HepG2 (cell line): ENCODE data around the gene PAFAH1B2. TPM values are rescaled to one million over a fixed set of nuclear protein-coding genes. Genes with fewer than 3 reads are reported as not detected.

Source experiments
- CCDC6 ChIP-seq: sonication (generic); formaldehyde crosslinking; IDR thresholded peaks from 2 replicates; pipeline ENCODE4 v1.8.1; 2022; ENCODE audit warnings: mild to moderate bottlenecking, missing genetic modification reagents, moderate library complexity
- EZH2 ChIP-seq: conservative IDR thresholded peaks from 2 replicates; pipeline ENCODE4 v1.6.1; 2012; ENCODE audit warnings: mild to moderate bottlenecking, low read depth, low read length, moderate library complexity
- NFIB ChIP-seq: sonication (generic); formaldehyde crosslinking; IDR thresholded peaks from 2 replicates; pipeline ENCODE4 v1.9.0; 2021; ENCODE audit warnings: missing genetic modification reagents, mild to moderate bottlenecking, borderline replicate concordance
- RARA ChIP-seq: IDR thresholded peaks from 2 replicates; pipeline ENCODE4 v1.6.1; 2016; ENCODE audit warnings: missing genetic modification reagents, missing compliant biosample characterization
- SRSF4 ChIP-seq: fragments of 200-400 bp; formaldehyde crosslinking; IDR thresholded peaks from one replicate; pipeline ENCODE4 v1.6.1; 2018; ENCODE audit warnings: mild to moderate bottlenecking, low read depth, low read length, moderate library complexity; ENCODE audit not compliant: poor library complexity, severe bottlenecking
- TRIM22 ChIP-seq: fragments of 450-650 bp; IDR thresholded peaks from 2 replicates; pipeline ENCODE4 v1.6.1; 2017
- USF2 ChIP-seq, 2 experiments: sonication (generic) in 1 of 2; formaldehyde crosslinking in 1 of 2; IDR thresholded peaks; 2 replicates each; pipeline versions ENCODE4 v1.5.1 to v1.6.1; 2011 to 2020; ENCODE audit warnings: borderline replicate concordance in 1 of 2, low read depth in 1 of 2, low read length in 1 of 2, mild to moderate bottlenecking in 1 of 2, missing genetic modification reagents in 1 of 2, moderate library complexity in 1 of 2
- ZKSCAN5 ChIP-seq: sonication (generic); formaldehyde crosslinking; IDR thresholded peaks from 2 replicates; pipeline ENCODE4 v1.5.1; 2020; ENCODE audit warnings: mild to moderate bottlenecking, missing genetic modification reagents
- ZNF326 ChIP-seq: sonication (generic); formaldehyde crosslinking; IDR thresholded peaks from 2 replicates; pipeline ENCODE4 v1.4.0; 2020; ENCODE audit warnings: missing genetic modification reagents, borderline replicate concordance
- ZNF329 ChIP-seq: sonication (generic); formaldehyde crosslinking; IDR thresholded peaks from 2 replicates; pipeline ENCODE4 v1.9.0; 2021; ENCODE audit warnings: low read depth, mild to moderate bottlenecking, missing genetic modification reagents
- ZNF343 ChIP-seq: sonication (generic); formaldehyde crosslinking; IDR thresholded peaks from 2 replicates; pipeline ENCODE4 v1.4.0; 2020; ENCODE audit warnings: mild to moderate bottlenecking, missing genetic modification reagents
- ZNF572 ChIP-seq: sonication (generic); formaldehyde crosslinking; IDR thresholded peaks from 2 replicates; pipeline ENCODE4 v1.5.1; 2020; ENCODE audit warnings: mild to moderate bottlenecking, missing genetic modification reagents
- ZNF879 ChIP-seq: sonication (generic); formaldehyde crosslinking; IDR thresholded peaks from 2 replicates; pipeline ENCODE4 v1.8.1; 2023; ENCODE audit warnings: missing genetic modification reagents
- polyA plus RNA-seq, 8 experiments: library from polyadenylated mRNA; depleted of rRNA in 3 of 8; stranded (reverse) in 7 of 8; unstranded in 1 of 8; fragments of >200 nt; fragmentation: Illumina TruSeq in 4 of 8; extraction: Trizol in 4 of 8; gene quantifications; 2 replicates each; pipeline versions ENCODE4 v1.2.1 to v1.2.3, GENCODE V29; 2011 to 2016; ENCODE audit warnings: low read depth in 4 of 8, missing spikeins in 1 of 8, mixed read lengths in 1 of 8; ENCODE audit not compliant: insufficient read depth in 1 of 8
- total RNA-seq, 5 experiments: library from RNA; depleted of rRNA; stranded (reverse); fragments of >200 nt; fragmentation: Illumina TruSeq; extraction: Trizol; gene quantifications; 2 replicates each; pipeline ENCODE4 v1.2.3, GENCODE V29; 2016; ENCODE audit warnings: low read depth in 1 of 5
- TF ChIP-seq, protein P1 (sequence below): sonication (generic); formaldehyde crosslinking; IDR thresholded peaks from 2 replicates; pipeline ENCODE4 v1.9.0; 2021; ENCODE audit warnings: mild to moderate bottlenecking, missing genetic modification reagents
- TF ChIP-seq, protein P2 (sequence below): sonication (generic); formaldehyde crosslinking; IDR thresholded peaks from 2 replicates; pipeline ENCODE4 v1.4.0; 2020; ENCODE audit warnings: missing genetic modification reagents; ENCODE audit errors: not compliant biosample characterization
- TF ChIP-seq, protein P3 (sequence below): sonication (generic); formaldehyde crosslinking; IDR thresholded peaks from 2 replicates; pipeline ENCODE4 v1.8.1; 2022; ENCODE audit warnings: mild to moderate bottlenecking, missing genetic modification reagents

PAFAH1B2 gene
- total and polyA plus RNA-seq, 2 of the 13 experiments (the other 11 are each of a cell fraction or from before 2014, with no cell fraction given) = 28.8 to 104 TPM

DNA sequence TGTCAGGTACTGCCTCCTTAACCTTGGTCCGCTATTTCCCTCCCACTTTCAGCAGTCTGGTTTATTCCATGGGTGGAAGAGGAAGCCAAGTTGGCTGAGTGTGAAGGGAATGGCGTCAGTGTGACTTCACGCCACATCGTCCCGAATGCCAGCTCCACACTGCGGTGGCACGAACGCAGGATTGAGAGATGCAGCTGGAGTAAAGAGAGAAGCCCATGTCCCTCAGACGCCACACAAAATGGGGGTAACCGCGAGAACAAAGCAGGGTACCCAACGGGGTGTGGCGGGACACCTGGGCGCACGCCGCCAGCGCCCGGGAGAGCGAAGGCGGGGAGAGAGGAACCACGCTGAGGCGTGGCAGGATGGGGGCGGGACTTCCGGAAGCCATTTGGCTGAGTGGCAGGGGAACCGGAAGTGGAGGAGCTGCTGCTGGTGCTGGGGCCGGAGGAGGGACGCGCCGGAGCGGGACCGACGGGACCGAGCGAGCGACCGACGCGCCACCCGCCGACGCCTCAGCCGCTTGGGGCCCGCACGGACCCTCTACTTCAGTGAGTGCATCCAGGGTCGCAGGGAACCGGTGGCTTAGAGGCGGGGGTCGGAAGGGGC lies at the start of gene PAFAH1B2 (continued):
- TF ChIP-seq, protein P1, sequence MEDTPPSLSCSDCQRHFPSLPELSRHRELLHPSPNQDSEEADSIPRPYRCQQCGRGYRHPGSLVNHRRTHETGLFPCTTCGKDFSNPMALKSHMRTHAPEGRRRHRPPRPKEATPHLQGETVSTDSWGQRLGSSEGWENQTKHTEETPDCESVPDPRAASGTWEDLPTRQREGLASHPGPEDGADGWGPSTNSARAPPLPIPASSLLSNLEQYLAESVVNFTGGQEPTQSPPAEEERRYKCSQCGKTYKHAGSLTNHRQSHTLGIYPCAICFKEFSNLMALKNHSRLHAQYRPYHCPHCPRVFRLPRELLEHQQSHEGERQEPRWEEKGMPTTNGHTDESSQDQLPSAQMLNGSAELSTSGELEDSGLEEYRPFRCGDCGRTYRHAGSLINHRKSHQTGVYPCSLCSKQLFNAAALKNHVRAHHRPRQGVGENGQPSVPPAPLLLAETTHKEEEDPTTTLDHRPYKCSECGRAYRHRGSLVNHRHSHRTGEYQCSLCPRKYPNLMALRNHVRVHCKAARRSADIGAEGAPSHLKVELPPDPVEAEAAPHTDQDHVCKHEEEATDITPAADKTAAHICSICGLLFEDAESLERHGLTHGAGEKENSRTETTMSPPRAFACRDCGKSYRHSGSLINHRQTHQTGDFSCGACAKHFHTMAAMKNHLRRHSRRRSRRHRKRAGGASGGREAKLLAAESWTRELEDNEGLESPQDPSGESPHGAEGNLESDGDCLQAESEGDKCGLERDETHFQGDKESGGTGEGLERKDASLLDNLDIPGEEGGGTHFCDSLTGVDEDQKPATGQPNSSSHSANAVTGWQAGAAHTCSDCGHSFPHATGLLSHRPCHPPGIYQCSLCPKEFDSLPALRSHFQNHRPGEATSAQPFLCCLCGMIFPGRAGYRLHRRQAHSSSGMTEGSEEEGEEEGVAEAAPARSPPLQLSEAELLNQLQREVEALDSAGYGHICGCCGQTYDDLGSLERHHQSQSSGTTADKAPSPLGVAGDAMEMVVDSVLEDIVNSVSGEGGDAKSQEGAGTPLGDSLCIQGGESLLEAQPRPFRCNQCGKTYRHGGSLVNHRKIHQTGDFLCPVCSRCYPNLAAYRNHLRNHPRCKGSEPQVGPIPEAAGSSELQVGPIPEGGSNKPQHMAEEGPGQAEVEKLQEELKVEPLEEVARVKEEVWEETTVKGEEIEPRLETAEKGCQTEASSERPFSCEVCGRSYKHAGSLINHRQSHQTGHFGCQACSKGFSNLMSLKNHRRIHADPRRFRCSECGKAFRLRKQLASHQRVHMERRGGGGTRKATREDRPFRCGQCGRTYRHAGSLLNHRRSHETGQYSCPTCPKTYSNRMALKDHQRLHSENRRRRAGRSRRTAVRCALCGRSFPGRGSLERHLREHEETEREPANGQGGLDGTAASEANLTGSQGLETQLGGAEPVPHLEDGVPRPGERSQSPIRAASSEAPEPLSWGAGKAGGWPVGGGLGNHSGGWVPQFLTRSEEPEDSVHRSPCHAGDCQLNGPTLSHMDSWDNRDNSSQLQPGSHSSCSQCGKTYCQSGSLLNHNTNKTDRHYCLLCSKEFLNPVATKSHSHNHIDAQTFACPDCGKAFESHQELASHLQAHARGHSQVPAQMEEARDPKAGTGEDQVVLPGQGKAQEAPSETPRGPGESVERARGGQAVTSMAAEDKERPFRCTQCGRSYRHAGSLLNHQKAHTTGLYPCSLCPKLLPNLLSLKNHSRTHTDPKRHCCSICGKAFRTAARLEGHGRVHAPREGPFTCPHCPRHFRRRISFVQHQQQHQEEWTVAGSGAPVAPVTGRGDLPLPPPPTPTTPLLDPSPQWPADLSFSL = no peak; the same call in 1 of the 2 replicates
- TF ChIP-seq NFIB (CRISPR knock-in tag) (no peak), CCDC6 (no peak; the same call in 1 of the 2 replicates), ZNF879 (no peak), USF2 (IDR thresholded peaks at IDR 0.05; ENCODE audit: low read depth, low read length) (no peak), USF2 (CRISPR knock-in tag; IDR thresholded peaks at IDR 0.05; ENCODE audit: borderline replicate concordance) (no peak; the same call in 1 of the 2 replicates), ZNF572 (0 out of 2 replicates have a peak, but pooled peaks have one; percentile 72), ZNF343 (peak; percentile 28; the same call in 1 of the 2 replicates), ZNF326 (CRISPR knock-in tag) (no peak), SRSF4 (no peak), TRIM22 (no peak), EZH2 (no peak), ZNF329 (no peak), ZKSCAN5 (no peak), RARA (CRISPR knock-in tag) (no peak)
- TF ChIP-seq, protein P2, sequence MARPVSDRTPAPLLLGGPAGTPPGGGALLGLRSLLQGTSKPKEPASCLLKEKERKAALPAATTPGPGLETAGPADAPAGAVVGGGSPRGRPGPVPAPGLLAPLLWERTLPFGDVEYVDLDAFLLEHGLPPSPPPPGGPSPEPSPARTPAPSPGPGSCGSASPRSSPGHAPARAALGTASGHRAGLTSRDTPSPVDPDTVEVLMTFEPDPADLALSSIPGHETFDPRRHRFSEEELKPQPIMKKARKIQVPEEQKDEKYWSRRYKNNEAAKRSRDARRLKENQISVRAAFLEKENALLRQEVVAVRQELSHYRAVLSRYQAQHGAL (CRISPR knock-in tag) = no peak
- TF ChIP-seq, protein P3, sequence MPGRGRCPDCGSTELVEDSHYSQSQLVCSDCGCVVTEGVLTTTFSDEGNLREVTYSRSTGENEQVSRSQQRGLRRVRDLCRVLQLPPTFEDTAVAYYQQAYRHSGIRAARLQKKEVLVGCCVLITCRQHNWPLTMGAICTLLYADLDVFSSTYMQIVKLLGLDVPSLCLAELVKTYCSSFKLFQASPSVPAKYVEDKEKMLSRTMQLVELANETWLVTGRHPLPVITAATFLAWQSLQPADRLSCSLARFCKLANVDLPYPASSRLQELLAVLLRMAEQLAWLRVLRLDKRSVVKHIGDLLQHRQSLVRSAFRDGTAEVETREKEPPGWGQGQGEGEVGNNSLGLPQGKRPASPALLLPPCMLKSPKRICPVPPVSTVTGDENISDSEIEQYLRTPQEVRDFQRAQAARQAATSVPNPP (CRISPR knock-in tag) = no peak
